ENCODE data around the gene CD47.

DNA sequence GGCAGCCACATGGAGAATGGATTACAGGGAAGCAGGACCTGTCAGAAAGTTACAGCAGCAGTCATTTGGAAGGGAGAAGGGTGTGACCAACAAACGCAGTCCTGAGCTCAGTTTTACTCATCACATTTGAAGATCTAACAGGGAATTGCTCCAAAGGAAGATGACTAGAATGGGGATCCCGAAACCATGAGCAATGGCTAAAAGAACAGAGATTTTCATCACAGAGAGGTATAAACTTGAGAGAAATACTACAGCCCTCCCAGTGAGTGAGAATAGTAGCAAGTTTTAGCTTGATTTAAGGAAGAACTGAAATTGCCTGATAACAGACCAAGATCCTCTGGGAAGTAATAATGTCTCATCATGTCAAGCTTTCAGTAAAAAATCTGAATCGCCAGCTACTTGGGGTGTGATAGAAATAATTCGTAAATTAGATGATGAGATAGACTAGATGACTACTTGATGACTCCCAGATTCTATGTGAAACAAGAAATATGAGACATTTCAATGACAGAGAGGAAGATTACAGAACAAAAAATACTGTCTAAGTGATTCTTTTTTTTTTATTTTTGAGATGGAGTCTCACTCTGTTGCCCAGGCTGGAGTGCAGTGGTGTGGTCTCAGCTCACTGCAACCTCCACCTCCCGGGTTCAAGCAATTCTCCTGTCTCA lies 16.9 kb downstream of the CD47 start:
- TF ChIP-seq, protein P1, sequence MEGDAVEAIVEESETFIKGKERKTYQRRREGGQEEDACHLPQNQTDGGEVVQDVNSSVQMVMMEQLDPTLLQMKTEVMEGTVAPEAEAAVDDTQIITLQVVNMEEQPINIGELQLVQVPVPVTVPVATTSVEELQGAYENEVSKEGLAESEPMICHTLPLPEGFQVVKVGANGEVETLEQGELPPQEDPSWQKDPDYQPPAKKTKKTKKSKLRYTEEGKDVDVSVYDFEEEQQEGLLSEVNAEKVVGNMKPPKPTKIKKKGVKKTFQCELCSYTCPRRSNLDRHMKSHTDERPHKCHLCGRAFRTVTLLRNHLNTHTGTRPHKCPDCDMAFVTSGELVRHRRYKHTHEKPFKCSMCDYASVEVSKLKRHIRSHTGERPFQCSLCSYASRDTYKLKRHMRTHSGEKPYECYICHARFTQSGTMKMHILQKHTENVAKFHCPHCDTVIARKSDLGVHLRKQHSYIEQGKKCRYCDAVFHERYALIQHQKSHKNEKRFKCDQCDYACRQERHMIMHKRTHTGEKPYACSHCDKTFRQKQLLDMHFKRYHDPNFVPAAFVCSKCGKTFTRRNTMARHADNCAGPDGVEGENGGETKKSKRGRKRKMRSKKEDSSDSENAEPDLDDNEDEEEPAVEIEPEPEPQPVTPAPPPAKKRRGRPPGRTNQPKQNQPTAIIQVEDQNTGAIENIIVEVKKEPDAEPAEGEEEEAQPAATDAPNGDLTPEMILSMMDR (IDR thresholded peaks at IDR 0.05; ENCODE audit: insufficient read depth, low read length): no peak
- TF ChIP-seq GABPA (IDR thresholded peaks at IDR 0.05; ENCODE audit: low read depth) (no peak), POLR2AphosphoS5 (IDR thresholded peaks at IDR 0.05; ENCODE audit: low read depth) (no peak), SPI1 (IDR thresholded peaks at IDR 0.05; ENCODE audit: borderline replicate concordance, low read depth) (no peak)
- TF ChIP-seq, protein P2, sequence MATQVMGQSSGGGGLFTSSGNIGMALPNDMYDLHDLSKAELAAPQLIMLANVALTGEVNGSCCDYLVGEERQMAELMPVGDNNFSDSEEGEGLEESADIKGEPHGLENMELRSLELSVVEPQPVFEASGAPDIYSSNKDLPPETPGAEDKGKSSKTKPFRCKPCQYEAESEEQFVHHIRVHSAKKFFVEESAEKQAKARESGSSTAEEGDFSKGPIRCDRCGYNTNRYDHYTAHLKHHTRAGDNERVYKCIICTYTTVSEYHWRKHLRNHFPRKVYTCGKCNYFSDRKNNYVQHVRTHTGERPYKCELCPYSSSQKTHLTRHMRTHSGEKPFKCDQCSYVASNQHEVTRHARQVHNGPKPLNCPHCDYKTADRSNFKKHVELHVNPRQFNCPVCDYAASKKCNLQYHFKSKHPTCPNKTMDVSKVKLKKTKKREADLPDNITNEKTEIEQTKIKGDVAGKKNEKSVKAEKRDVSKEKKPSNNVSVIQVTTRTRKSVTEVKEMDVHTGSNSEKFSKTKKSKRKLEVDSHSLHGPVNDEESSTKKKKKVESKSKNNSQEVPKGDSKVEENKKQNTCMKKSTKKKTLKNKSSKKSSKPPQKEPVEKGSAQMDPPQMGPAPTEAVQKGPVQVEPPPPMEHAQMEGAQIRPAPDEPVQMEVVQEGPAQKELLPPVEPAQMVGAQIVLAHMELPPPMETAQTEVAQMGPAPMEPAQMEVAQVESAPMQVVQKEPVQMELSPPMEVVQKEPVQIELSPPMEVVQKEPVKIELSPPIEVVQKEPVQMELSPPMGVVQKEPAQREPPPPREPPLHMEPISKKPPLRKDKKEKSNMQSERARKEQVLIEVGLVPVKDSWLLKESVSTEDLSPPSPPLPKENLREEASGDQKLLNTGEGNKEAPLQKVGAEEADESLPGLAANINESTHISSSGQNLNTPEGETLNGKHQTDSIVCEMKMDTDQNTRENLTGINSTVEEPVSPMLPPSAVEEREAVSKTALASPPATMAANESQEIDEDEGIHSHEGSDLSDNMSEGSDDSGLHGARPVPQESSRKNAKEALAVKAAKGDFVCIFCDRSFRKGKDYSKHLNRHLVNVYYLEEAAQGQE (IDR thresholded peaks at IDR 0.05; ENCODE audit: insufficient replicate concordance, low read depth): no peak

All from HL-60 (cell line).